GM19238 (cell line): Measurements from ENCODE around the gene TSPEAR.
"Not testable (repeated sequence)": the region's sequence is repeated elsewhere in the genome, so short reads cannot be mapped to it uniquely, and the experiment has no call there.

Source experiments
- DNase-seq: peaks from one replicate; pipeline ENCODE4 v3.0.0; 2011; ENCODE audit warnings: low spot score; ENCODE audit not compliant: insufficient read length

TSPEAR gene

DNA sequence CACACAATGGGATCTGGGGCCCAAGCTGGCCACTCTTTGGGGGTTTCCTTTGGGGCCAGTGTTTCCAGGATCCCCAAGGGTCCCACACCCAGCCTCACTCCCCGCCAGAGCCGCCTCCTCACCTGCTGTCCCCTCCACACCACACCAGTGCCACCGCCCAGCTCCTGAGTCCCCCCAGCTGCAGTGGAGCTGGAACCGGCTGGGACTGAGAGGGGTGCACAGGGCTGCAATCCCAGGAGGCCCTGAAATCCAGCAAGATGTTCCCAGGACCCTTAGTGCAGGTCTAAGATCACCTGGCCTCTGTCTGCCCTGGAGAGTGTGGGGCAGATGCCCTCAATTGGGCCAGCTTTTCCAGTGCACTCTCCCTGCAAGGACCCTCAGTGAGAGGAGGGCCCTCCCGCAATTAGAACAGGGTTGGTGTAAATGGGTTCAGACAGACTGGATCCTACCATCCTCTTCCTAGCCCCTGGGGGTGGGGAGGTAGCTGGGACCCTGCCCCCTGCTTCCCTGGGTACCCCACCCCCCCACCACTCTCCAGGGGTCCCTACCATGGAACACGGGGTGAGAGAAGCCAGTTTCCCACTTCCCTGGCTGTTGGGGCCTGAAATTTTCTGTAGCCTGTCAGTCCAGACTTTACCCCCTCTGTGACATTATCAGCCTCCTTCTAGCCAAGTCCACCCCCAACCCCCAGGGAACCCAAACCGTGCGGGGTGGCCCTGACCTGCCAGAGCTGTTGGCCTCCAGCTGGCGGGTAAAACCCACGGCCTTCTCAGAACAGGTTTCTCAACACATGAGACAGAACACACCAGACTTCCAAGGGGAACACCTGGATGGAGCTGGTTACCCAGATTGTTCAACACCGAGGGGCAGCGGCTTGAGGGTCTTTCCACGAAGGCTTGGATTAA lies 7.4 kb downstream of the TSPEAR start:
- no peak for DNase-seq

DNA sequence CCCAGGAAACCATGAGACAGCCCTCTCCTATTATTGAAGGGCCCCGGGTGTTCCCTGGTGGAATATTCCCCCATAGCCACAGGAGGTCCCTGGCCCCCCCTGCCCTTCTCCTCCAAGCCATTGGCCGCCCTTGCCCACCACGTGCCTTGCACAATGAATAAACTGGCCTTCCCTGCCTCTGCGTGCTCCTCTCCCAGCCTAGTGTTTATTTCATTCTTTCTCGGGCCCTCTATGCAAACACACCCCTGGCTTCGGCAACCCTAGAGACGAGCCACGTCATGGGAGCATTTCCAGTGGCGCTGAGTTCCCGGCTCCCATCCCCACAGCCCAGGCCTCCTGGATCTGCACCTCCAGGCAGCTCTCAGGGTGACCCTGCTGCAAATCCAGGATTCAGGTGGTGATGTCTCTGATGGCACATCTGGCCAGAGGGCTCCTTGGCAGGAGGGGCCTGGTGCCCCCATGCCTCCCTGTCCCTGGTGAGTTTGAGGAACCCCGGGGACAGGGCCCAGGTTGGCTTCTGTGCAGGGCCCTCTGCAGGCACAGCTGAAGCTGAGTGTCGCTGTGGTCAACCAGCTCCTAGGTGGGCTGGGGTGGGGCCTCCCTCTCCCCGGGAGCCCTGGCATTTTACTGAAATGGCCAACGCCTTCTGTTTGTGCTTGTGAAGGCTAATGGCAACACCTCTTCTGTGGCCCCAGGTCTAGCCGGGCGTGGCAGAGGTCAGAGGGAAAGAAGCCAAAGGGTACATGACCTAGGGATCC lies 8.2 kb downstream of the TSPEAR start:
- no peak for DNase-seq

DNA sequence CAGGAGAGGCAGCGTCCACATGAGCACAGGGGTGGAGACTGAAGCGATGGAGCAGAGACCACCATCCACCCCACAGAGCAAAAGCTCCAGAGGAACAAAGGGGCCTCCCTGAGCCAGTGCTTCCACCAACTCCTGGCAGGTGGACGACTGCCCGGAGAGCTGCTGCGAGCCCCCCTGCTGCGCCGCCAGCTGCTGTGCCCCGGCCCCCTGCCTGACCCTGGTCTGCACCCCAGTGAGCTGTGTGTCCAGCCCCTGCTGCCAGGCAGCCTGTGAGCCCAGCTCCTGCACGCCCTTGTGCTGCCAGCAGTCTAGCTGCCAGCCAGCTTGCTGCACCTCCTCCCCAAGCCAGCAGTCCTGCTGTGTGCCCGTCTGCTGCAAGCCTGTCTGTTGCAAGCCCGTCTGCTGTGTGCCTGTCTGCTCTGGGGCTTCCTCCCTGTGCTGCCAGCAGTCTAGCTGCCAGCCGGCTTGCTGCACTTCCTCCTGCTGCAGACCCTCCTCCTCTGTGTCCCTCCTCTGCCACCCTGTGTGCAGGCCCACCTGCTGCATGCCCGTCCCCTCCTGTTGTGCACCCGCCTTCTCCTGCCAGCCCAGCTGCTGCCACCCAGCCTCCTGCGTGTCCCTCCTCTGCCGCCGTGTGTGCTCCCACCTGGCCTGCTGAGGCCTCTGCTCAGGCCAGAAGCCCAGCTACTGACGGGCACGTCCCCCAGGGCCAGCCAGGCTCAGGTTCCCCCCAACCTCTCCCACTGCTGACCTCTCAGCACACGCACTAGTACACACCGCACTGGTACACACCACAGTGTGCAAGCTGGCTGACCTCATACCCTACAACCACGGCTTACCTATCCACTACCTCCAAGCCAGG lies 9.0 kb downstream of the TSPEAR start:
- DNase-seq = no peak

DNA sequence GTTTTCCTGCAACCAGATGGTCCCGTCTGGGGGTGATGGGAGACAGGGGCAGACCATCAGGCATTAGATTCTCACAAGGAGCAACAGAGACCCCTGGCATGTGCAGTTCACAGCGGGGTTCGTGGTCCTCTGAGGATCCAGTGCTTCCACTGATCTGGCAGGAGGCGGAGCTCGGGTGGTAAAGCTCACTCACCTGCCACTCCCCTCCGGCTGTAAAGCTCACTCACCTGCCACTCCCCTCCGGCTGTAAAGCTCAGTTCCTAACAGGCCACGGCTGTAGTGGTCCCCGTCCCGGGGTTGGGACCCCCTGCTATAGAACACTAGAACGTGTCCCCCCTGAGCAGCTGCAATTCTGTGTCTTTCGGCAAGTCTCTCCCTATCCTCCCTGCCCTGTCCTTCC lies 9.8 kb downstream of the TSPEAR start:
- DNase-seq = no peak

DNA sequence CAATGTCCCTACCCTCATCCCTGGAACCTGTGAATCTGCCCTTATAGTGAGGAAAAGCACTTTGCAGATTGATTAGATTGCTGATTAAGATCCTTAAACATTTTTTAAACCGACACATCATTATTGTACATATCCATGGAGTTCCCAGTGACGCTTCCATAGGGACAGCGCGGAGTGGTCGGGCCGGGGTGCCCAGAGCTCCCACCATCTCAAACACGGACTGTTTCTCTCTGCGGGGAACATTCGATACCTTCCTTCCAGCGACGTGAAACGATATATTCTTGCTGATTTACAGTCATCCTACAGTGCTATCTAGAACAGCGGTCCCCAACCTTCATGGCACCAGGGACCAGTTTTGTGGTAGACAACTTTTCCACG lies 10.4 kb downstream of the TSPEAR start:
- no peak for DNase-seq

DNA sequence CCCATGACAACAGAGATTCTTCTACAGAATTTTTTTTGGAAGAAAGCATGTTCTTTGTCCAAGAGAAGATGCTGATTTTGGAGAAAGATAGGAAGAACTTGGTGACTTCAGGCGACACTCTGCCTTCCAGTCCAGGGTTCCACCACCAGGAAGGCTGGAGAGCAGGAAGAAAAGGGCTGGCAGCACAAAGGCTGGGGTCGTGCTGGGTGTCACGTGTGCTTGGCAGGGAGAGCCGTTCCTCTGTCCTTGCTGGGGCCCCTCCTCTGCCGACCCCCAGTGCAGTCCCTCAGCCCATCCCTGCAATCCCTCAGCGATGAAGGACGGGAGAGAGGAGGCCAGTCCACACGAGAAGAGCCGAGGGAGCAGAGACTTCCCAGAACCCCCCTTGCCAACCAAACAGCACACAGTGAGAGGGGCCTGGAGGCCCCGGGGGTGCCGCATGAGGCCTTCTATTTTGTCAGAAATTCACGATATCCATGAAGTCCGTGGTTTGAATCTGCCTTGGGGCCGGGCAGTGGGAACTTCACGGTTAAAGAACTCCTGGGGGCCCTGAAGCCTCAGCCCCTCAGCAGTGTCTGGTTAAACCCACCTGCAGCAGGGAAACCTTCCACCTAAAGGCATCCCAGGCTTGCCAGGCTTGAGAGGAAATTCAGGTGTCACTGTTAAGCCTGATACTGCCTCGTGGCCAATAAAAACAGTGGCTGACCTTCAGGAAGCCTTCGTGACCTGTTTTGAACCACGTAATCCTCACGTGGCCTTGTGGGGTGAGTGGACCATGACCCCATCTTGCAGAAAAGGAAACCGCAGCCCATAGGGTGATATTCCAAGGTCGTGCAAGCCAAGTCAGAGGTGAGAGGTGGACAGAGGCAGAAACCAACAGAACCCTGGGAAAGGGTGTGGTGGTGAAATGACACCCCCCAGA lies 11.0 kb downstream of the TSPEAR start:
- no peak for DNase-seq

DNA sequence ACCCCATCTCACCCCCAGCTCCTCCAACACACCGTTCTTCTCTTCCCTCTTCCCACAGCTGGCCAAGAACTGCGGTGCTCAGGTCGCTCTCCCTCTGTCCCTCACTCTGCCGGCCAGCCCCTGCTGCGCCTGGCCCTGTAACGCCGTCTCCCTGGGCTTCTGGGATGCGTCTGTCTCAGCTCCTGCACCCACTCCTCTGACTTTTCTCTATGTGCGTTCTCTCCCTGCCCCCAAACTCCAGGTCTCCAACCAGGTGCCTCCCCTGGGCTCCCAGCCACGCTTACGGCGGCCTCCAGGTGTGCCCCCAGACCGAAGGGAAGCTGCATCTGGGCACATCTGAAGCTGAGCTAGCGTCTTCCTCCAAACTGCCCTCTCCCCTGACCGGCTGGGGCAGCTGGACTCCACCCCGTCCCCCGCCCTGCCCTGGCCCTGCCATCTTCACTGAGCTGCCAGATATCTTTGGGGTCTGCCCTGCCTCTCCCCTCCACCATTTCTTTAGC lies 11.8 kb downstream of the TSPEAR start:
- DNase-seq = no peak

DNA sequence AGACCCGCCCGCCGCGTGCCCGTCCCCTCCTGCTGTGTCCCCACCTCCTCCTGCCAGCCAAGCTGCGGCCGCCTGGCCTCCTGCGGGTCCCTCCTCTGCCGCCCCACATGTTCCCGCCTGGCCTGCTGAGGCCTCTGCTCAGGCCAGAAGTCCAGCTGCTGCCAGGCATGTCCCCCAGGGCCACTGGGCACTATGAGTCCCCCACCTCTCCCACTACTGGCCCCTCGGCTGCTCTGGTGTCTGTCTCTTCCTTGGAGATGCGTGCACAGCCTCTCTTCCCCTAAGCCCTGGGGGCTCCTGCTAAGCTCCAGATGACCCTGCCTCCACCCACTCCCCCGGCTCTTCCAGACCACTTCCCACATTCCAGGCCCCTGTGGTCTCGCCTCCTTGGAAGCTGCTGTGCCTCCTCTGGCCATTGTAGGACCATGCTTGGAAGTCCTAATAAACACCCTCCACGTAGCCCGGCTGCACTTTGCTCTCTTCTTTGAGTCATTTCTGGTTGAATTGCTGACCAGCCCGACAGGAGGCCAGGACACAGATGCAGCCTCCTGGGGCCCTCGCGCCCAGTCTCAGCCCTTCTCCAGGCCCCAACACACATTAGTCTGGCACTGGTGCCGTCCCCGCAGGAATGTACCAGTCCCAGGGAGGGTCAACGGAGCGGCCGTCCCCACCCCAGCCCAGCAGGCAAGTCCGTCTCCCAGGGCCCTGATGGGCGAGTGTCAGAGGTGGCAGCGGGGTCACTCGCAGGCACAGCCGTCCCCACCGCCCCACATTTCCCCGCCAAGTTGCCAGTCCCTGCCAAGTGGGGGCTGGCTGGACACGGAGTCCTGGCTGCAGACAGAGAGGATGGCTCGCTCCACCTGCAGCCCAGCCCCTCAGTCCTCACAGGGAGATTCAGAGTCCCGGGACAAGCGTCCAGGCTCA lies 13.3 kb downstream of the TSPEAR start:
- no peak for DNase-seq

DNA sequence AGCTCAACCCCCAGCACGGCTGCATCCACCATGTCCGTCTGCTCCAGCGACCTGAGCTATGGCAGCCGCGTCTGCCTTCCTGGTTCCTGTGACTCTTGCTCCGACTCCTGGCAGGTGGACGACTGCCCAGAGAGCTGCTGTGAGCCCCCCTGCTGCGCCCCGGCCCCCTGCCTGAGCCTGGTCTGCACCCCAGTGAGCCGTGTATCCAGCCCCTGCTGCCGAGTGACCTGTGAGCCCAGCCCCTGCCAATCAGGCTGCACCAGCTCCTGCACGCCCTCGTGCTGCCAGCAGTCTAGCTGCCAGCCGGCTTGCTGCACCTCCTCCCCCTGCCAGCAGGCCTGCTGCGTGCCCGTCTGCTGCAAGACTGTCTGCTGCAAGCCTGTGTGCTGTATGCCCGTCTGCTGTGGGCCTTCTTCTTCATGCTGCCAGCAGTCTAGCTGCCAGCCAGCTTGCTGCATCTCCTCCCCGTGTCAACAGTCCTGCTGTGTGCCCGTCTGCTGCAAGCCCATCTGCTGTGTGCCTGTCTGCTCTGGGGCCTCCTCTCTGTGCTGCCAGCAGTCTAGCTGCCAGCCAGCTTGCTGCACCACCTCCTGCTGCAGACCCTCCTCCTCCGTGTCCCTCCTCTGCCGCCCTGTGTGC lies 14.1 kb downstream of the TSPEAR start, which contains the start of gene KRTAP10-12:
Gene KRTAP10-12 (plus strand): TSS at position 1 of the 639 bp plus-strand sequence. CDS start 30 bp downstream, at position 31.
- not testable (repeated sequence) for DNase-seq

DNA sequence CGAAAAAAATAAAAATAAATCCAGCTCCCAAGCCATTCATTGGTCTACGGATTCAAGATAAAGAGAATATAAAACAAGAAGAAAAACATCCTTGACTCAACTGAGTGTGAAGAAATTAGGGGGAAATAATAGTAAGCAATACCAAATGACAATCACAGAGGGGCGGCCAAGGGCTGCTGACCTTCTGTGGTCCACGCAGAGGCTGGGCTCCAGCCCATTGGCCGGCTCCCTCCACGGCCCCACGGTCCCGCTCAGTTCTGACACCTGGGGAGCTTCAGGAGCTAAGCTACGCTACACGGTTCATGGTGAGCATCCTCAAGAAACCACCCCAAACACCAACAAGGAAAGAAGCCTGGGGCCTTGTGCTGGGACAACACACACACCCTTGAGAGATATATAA lies 14.8 kb downstream of the TSPEAR start:
- DNase-seq = no peak

DNA sequence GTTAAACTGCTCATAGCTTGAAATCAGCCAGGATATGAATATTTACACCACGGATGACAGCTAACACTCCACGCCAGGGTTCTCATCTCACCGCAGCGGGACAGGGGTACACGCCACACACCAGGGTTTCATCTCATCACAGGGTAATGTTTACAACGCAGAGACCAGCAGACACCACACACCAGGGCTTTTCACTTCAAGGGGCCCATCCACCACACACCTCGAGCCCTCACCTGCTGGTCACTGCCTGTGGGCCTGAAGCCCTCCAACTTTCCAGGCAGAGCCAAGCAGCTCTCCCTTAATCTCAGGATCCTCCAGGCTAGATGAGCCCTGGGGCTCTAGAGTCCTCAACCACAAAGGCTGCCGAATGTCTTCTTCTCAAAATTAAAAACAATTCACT lies 15.7 kb downstream of the TSPEAR start:
- DNase-seq = no peak

DNA sequence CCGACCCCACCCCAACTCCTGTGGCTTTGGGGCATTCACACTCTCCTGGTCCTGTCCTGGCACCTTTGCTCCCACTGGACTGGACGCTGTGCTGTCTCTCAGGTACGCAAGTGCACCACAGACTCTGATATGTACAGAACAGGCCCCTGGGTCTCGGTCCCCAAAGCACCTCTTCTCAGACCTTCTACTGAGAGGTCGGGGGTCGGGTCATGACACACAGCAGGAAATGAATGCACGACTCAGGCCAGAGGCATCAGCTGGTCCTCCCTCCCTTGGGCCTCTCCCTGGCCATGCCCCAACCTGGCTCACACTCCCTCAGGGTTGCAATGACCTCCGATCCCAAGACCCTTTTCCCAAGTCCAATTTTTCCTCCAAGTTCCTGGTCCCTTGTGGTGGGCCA lies 16.2 kb downstream of the TSPEAR start:
- no peak for DNase-seq

DNA sequence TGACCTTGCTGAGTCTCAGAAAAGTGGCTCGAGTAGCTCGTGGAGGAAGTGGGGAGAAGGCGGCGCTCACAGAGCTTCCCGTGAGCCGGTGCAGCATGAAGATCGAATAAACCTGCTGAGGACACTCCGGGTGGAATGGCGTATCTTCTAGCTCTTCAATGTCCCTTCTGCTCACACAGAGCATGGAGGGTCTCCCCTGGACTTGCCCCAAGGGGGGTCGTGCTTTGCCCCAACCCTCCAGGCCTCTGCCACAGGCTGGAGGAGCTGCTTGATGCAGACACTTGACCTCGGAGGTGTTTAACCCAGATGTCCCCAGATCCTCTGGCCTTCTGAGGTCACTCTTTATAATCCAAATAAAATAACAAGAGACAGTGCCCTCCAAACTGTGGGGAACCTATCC lies 16.6 kb downstream of the TSPEAR start:
- no peak for DNase-seq

DNA sequence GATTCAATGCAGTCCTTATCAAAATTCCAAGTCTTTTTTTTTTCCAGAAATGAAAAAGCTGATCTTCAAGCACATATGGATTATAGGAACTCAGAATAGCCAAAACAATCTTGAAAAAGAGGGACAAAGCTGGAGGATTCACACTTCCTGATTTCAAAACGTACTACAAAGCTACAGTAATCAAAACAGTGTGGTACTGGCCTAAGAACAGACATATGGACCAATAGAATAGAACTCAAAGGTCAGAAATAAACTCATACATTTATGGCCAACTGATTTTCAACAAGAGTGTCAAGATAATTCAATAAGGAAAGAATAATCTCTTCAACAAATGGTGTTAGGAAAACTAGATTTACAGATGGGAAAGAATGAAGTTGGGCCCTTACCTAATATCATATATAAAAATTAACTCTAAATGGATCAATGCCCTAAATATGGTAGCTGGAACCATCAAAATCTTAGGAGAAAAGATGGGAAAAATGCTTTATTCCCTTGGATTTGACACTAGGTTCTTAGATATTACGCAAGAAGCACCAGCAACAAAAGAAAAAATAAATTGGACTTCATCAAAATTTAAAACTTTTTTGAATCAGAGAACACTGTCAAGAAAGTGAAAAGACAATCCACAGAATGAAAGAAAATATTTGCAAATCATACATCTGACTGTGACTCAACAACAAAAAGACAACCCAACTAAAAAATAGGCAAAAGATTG lies 18.4 kb downstream of the TSPEAR start:
- DNase-seq = no peak

DNA sequence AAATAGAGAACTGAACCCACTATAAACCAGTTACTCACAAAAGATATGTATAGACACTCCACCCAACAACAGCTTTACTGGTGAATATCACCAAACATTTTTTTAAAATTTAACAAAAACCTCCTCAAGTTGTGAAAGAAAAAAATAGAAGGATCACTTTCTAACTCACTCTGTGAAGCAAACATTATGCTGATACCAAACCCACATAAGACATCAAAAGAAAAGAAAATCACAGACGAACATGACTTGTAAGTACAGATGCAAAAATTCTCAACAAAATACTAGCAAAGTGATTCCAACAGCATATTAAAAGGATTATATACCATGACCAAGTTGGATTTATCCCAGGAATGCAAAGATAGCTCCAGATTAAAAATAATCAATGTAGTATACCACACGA lies 19.7 kb downstream of the TSPEAR start:
- DNase-seq = no peak

DNA sequence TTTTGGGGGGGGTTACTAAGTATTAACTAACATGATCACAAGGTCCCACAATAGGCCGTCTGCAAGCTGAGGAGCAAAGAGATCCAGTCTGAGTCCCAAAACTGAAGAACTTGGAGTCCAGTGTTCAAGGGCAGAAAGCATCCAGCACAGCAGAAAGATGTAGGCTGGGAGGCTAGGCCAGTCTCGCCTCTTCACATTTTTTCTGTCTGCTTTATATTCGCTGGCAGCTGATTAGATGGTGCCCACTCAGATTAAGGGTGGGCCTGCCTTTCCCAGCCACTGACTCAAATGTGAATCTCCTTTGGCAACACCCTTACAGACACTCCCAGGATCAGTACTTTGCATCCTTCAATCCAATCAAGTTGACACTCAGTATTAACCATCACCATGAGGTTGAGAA lies 21.6 kb downstream of the TSPEAR start:
- DNase-seq = not testable (repeated sequence)

DNA sequence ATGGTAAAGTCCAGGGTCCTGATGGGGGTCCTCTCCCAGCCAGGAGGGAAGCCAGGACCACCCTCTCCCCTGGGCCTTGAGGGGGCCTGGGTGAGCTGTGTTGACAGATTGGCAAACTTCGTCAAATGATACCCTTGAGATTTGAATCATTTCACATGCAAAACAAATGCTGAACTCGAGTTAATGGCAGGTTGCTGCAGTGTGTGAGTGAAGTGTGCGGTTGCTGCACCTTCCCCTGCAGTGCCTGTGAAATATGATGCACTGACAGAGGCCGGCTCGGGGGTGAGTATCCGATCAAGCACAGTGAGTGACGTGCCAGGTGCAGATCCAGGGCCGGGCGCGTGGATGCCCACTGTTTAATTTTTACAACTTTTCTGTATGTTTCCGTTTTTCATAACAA lies 23.7 kb downstream of the TSPEAR start:
- no peak for DNase-seq
